K562 (cell line): ENCODE measurements around the gene FOXO3. TPM values are rescaled to one million over a fixed set of nuclear protein-coding genes. Genes with fewer than 3 reads are reported as not detected.

Experiments used
- ATAC-seq: fragments of 200-7000 bp; cut with Tn5 transposase; 3 replicates; pipeline ENCODE4 v1.9.1; 2020; ENCODE audit warnings: moderate library complexity
- BruUV-seq: library from RNA; stranded (reverse); fragments of 400-500 nt; replicated peaks from 2 replicates; lab custom pipeline; 2021; lab: Mats Ljungman, UMichigan
- CTCF ChIA-PET: fragments of 300-600 bp; formaldehyde crosslinking; extraction: SDS; loops from one replicate; lab custom pipeline; 2021; ENCODE audit warnings: low intra/inter-chr PET ratio; lab: Yijun Ruan, JAX
- POLR2A ChIA-PET: fragments of 300-600, 350-650 bp; sonication (Branson Sonifier 250); formaldehyde crosslinking; extraction: SDS; loops from one replicate; lab custom pipeline; 2021; ENCODE audit warnings: antibody characterized with exemption, inconsistent platforms; lab: Yijun Ruan, JAX
- DNase-seq, 4 experiments: peaks; one replicate each; pipeline versions ENCODE4 v3.0.0 to v3.0.0-alpha.2; 2011 to 2018; ENCODE audit warnings: low spot score in 3 of 4, mixed read lengths in 3 of 4; ENCODE audit errors: extremely low read depth in 1 of 4
- FAIRE-seq: peaks from 2 replicates; lab custom pipeline; 2011; peaks lifted over from hg19 to GRCh38; lab: Jason Lieb, UNC
- H2AFZ ChIP-seq: 2 replicates; pipeline ENCODE4 v1.6.0; 2011; ENCODE audit warnings: low read depth, low read length, control low read depth, inconsistent platforms
- H3K27ac ChIP-seq: fragments of 200-600 bp; 3 replicates; pipeline ENCODE4 v1.8.0; 2011; ENCODE audit warnings: low read depth, mild to moderate bottlenecking, control low read depth, inconsistent platforms, low read length, moderate library complexity, mixed read lengths; ENCODE audit errors: extremely low read depth
- H3K27me3 ChIP-seq, 2 experiments: fragments of 300-600 bp in 1 of 2; 2 replicates in 1 of 2; 3 replicates in 1 of 2; pipeline versions ENCODE4 v1.6.0 to v1.8.0; 2011; ENCODE audit warnings: inconsistent platforms in 2 of 2, low read length in 2 of 2, mild to moderate bottlenecking in 1 of 2, mixed read lengths in 1 of 2, moderate library complexity in 1 of 2; ENCODE audit not compliant: control insufficient read depth in 2 of 2, insufficient read depth in 2 of 2
- H3K36me3 ChIP-seq: fragments of 300-600 bp; 3 replicates; pipeline ENCODE4 v1.8.0; 2011; ENCODE audit warnings: mild to moderate bottlenecking, low read length, inconsistent platforms; ENCODE audit not compliant: control insufficient read depth, insufficient read depth
- H3K4me1 ChIP-seq, 2 experiments: fragments of 200-600 bp in 1 of 2; replicated peaks in 1 of 2; 2 replicates in 1 of 2; 3 replicates in 1 of 2; pipeline versions ENCODE4 v1.5.1 to v1.8.0; 2011; ENCODE audit warnings: inconsistent platforms in 2 of 2, low read length in 2 of 2, mild to moderate bottlenecking in 1 of 2, mixed read lengths in 1 of 2, moderate library complexity in 1 of 2; ENCODE audit not compliant: control insufficient read depth in 2 of 2, insufficient read depth in 2 of 2
- H3K4me2 ChIP-seq: 2 replicates; pipeline ENCODE4 v1.6.1; 2011; ENCODE audit warnings: low read length, control low read depth, inconsistent platforms, mixed read lengths; ENCODE audit not compliant: insufficient read depth
- H3K4me3 ChIP-seq: fragments of 200-600 bp; sonication (generic), shearing (Covaris generic); 2 replicates; pipeline ENCODE4 v1.5.1; 2016; ENCODE audit warnings: control low read depth, inconsistent platforms
- H3K79me2 ChIP-seq: fragments of 200-600 bp; 3 replicates; pipeline ENCODE4 v1.8.0; 2011; ENCODE audit warnings: low read length, inconsistent platforms; ENCODE audit not compliant: control insufficient read depth, insufficient read depth
- H3K9ac ChIP-seq, 2 experiments: 2 replicates each; pipeline versions ENCODE4 v1.6.0 to v1.6.1; 2011; ENCODE audit warnings: low read depth in 2 of 2, low read length in 2 of 2, control low read depth in 1 of 2, inconsistent platforms in 1 of 2, mild to moderate bottlenecking in 1 of 2, mixed read lengths in 1 of 2; ENCODE audit not compliant: insufficient read depth in 1 of 2
- H3K9me1 ChIP-seq: one replicate; pipeline ENCODE4 v1.6.0; 2011; ENCODE audit warnings: inconsistent platforms, mild to moderate bottlenecking, low read length, moderate library complexity; ENCODE audit not compliant: control insufficient read depth, insufficient read depth
- H3K9me3 ChIP-seq: replicated peaks from 2 replicates; pipeline ENCODE4 v1.5.1; 2011; ENCODE audit warnings: low read depth, low read length, inconsistent platforms; ENCODE audit not compliant: control insufficient read depth, insufficient read depth
- H4K20me1 ChIP-seq: replicated peaks from 2 replicates; pipeline ENCODE4 v1.6.1; 2011; ENCODE audit warnings: low read length, inconsistent platforms, mixed read lengths; ENCODE audit not compliant: control insufficient read depth, insufficient read depth
- ARHGAP35 ChIP-seq: fragments of 450-650 bp; IDR thresholded peaks from 2 replicates; pipeline ENCODE4 v1.6.1; 2018; ENCODE audit not compliant: partially characterized antibody
- ARID2 ChIP-seq: fragments of 450-650 bp; IDR thresholded peaks from 2 replicates; pipeline ENCODE4 v1.6.1; 2017; ENCODE audit warnings: antibody characterized with exemption, mild to moderate bottlenecking
- ARNT ChIP-seq, 2 experiments: fragments of 450-650 bp; IDR thresholded peaks; 2 replicates each; pipeline ENCODE4 v1.6.1; 2016; ENCODE audit warnings: mild to moderate bottlenecking in 1 of 2
- BHLHE40 ChIP-seq: IDR thresholded peaks from 2 replicates; pipeline ENCODE4 v1.6.1; 2011; ENCODE audit warnings: low read length, improper control_type of control experiment
- C11orf30 ChIP-seq: fragments of 450-650 bp; IDR thresholded peaks from 2 replicates; pipeline ENCODE4 v1.6.1; 2016; ENCODE audit warnings: low read depth, mild to moderate bottlenecking
- IFI16 ChIP-seq: fragments of 250-450 bp; sonication (Bioruptor Pico); IDR thresholded peaks from 2 replicates; pipeline ENCODE4 v2.1.2; 2022; ENCODE audit warnings: mild to moderate bottlenecking, inconsistent platforms
- POLR2B ChIP-seq: fragments of 450-650 bp; IDR thresholded peaks from 2 replicates; pipeline ENCODE4 v1.6.1; 2018; ENCODE audit warnings: low read depth; ENCODE audit not compliant: partially characterized antibody
- RB1 ChIP-seq: fragments of 450-650 bp; IDR thresholded peaks from 2 replicates; pipeline ENCODE4 v1.6.1; 2017; ENCODE audit warnings: low read depth, mild to moderate bottlenecking
- SMARCC2 ChIP-seq: fragments of 450-650 bp; IDR thresholded peaks from 2 replicates; pipeline ENCODE4 v1.6.1; 2017; ENCODE audit warnings: antibody characterized with exemption, moderate library complexity, mild to moderate bottlenecking, low read depth
- TCFL5 ChIP-seq: fragments of 250-450 bp; sonication (Bioruptor Pico); conservative IDR thresholded peaks from 2 replicates; pipeline ENCODE4 v1.6.1; 2021; ENCODE audit warnings: mild to moderate bottlenecking, moderate library complexity, matching md5 sums
- ZFP30 ChIP-seq: fragments of 250-450 bp; sonication (Bioruptor Pico); IDR thresholded peaks from 2 replicates; pipeline ENCODE4 v1.8.0; 2022; ENCODE audit warnings: moderate library complexity, mild to moderate bottlenecking, inconsistent platforms, borderline replicate concordance
- WGBS: fragments of 100-300 bp; shearing (Covaris generic); methylation state at CpG from one replicate; pipeline ENCODE4 v1.1.6; 2016; ENCODE audit warnings: low coverage, mixed read lengths; ENCODE audit not compliant: insufficient coverage; ENCODE audit errors: missing lambda C conversion rate; 5-methylcytosine and 5-hydroxymethylcytosine counted together
- in situ Hi-C: fragments of 300-500 bp; cut with MboI; formaldehyde crosslinking; loops from 4 replicates; pipeline ENCODE4 v1.15.0; 2018; ENCODE audit warnings: inconsistent platforms, mixed read lengths
- intact Hi-C: fragments of 100-400 bp; cut with micrococcal nuclease; formaldehyde crosslinking; loops from 2 replicates; pipeline ENCODE4 v1.14.2; 2022
- polyA plus RNA-seq, 8 experiments: library from polyadenylated mRNA; depleted of rRNA in 4 of 8; stranded (reverse) in 5 of 8; unstranded in 3 of 8; fragments of >200 nt; fragmentation: Nextera tagmentation in 2 of 8; fragmentation: Illumina TruSeq in 1 of 8; extraction: Ambion mirVana in 2 of 8; extraction: Trizol in 1 of 8; gene quantifications; 2 replicates each; pipeline versions ENCODE4 v1.2.1 to v1.2.3, GENCODE V29; 2011 to 2014; ENCODE audit warnings: inconsistent platforms in 1 of 8, missing spikeins in 1 of 8
- total RNA-seq, 7 experiments: library from RNA; depleted of rRNA in 6 of 7; stranded (reverse); fragments of >200 nt in 6 of 7; fragmentation: Illumina TruSeq in 2 of 7; extraction: Trizol in 2 of 7; gene quantifications; 2 replicates each; pipeline versions ENCODE4 v1.2.1 to v1.2.3, GENCODE V29; 2011 to 2021; ENCODE audit warnings: low replicate concordance in 1 of 7
- TF ChIP-seq, protein P1 (sequence below): fragments of 200-800 bp; sonication (Bioruptor generic); IDR thresholded peaks from 2 replicates; pipeline ENCODE4 v1.6.1; 2016; ENCODE audit warnings: missing genetic modification characterization, missing compliant biosample characterization
- TF ChIP-seq, protein P2 (sequence below): fragments of 250-450 bp; sonication (Bioruptor Pico); IDR thresholded peaks from 2 replicates; pipeline ENCODE4 v1.4.0; 2020; ENCODE audit warnings: mild to moderate bottlenecking, moderate library complexity, borderline replicate concordance

The FOXO3 gene
- total and polyA plus RNA-seq, 9 of the 15 experiments (the other 6 are each of a cell fraction or from before 2014, with no cell fraction given) = 3.0 to 14.6 (median 6.0) TPM

GRCh38 chr6:108655806-108656651, 95.3 kb downstream of the FOXO3 start (continued):
- TF ChIP-seq, protein P1, sequence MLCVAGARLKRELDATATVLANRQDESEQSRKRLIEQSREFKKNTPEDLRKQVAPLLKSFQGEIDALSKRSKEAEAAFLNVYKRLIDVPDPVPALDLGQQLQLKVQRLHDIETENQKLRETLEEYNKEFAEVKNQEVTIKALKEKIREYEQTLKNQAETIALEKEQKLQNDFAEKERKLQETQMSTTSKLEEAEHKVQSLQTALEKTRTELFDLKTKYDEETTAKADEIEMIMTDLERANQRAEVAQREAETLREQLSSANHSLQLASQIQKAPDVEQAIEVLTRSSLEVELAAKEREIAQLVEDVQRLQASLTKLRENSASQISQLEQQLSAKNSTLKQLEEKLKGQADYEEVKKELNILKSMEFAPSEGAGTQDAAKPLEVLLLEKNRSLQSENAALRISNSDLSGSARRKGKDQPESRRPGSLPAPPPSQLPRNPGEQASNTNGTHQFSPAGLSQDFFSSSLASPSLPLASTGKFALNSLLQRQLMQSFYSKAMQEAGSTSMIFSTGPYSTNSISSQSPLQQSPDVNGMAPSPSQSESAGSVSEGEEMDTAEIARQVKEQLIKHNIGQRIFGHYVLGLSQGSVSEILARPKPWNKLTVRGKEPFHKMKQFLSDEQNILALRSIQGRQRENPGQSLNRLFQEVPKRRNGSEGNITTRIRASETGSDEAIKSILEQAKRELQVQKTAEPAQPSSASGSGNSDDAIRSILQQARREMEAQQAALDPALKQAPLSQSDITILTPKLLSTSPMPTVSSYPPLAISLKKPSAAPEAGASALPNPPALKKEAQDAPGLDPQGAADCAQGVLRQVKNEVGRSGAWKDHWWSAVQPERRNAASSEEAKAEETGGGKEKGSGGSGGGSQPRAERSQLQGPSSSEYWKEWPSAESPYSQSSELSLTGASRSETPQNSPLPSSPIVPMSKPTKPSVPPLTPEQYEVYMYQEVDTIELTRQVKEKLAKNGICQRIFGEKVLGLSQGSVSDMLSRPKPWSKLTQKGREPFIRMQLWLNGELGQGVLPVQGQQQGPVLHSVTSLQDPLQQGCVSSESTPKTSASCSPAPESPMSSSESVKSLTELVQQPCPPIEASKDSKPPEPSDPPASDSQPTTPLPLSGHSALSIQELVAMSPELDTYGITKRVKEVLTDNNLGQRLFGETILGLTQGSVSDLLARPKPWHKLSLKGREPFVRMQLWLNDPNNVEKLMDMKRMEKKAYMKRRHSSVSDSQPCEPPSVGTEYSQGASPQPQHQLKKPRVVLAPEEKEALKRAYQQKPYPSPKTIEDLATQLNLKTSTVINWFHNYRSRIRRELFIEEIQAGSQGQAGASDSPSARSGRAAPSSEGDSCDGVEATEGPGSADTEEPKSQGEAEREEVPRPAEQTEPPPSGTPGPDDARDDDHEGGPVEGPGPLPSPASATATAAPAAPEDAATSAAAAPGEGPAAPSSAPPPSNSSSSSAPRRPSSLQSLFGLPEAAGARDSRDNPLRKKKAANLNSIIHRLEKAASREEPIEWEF (CRISPR knock-in tag) = no peak

- no peaks in the 10 kb centered on the region for H3K79me2 ChIP-seq
- CTCF ChIA-PET = no interaction called here
- WGBS = 34% methylated on average over 2 of the region's 2 CpGs
- no peak for TF ChIP-seq SMARCC2
- TF ChIP-seq TCFL5 = no peak
- TF ChIP-seq IFI16 (CRISPR knock-in tag) = no peak
- TF ChIP-seq POLR2B = no peak
- TF ChIP-seq BHLHE40 = no peak
- TF ChIP-seq ZFP30 (CRISPR knock-in tag) = no peak
- TF ChIP-seq ARNT (IDR thresholded peaks at IDR 0.05) = no peak
- no peak for TF ChIP-seq ARHGAP35
- TF ChIP-seq RB1 = no peak
- TF ChIP-seq C11orf30 = no peak
- TF ChIP-seq ARID2 = no peak
- TF ChIP-seq, protein P2, sequence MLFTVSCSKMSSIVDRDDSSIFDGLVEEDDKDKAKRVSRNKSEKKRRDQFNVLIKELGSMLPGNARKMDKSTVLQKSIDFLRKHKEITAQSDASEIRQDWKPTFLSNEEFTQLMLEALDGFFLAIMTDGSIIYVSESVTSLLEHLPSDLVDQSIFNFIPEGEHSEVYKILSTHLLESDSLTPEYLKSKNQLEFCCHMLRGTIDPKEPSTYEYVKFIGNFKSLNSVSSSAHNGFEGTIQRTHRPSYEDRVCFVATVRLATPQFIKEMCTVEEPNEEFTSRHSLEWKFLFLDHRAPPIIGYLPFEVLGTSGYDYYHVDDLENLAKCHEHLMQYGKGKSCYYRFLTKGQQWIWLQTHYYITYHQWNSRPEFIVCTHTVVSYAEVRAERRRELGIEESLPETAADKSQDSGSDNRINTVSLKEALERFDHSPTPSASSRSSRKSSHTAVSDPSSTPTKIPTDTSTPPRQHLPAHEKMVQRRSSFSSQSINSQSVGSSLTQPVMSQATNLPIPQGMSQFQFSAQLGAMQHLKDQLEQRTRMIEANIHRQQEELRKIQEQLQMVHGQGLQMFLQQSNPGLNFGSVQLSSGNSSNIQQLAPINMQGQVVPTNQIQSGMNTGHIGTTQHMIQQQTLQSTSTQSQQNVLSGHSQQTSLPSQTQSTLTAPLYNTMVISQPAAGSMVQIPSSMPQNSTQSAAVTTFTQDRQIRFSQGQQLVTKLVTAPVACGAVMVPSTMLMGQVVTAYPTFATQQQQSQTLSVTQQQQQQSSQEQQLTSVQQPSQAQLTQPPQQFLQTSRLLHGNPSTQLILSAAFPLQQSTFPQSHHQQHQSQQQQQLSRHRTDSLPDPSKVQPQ (CRISPR knock-in tag) = no peak
These were observed 96.1 kb downstream of the FOXO3 start for GRCh38 chr6:108656836-108657235.

More at GRCh38 chr6:108656836-108657235, 96.1 kb downstream of the FOXO3 start:
- H3K27ac ChIP-seq = no peak overlapping the region
- in situ Hi-C loops (no loop called here), intact Hi-C loops (no loop called here)
- no peaks in the 10 kb centered on the region for H3K9me3 ChIP-seq
- DNase-seq (no peak), ATAC-seq (no peak), FAIRE-seq (no peak)
- H3K4me2 ChIP-seq = no peak overlapping the region
- H3K36me3 ChIP-seq = no peaks in the 10 kb centered on the region
- no TSS peak for BruUV-seq
- H3K9me1 ChIP-seq = no peaks in the 10 kb centered on the region
- no peaks in the 10 kb centered on the region for H4K20me1 ChIP-seq
- no peak overlapping the region for H3K9ac ChIP-seq
- H2AFZ ChIP-seq = no peak overlapping the region
- POLR2A ChIA-PET = interaction anchor here (0.8 to 2.8 kb wide), 2 partner anchors 8 to 25 kb away, joined by 3 to 8 read pairs; no protein-coding TSS in a partner anchor
- H3K27me3 ChIP-seq = no peaks in the 10 kb centered on the region
- no peak overlapping the region for H3K4me3 ChIP-seq
- H3K4me1 ChIP-seq = peaks cover 0 to 5% of the 10 kb centered on the region in 2 experiments; a peak in 2 of 5 replicates
